Right renal pelvis (tissue), 4 donors: Measurements from ENCODE around the gene LRRC4C. TPM values are rescaled to one million over a fixed set of nuclear protein-coding genes. Genes with fewer than 3 reads are reported as not detected.

ENCODE experiments used
- DNase-seq, 4 donors: peaks; one replicate each; pipeline ENCODE4 v3.0.0-alpha.2; 2013; ENCODE audit warnings: low read depth in 4 of 4, low spot score in 3 of 4, missing footprints in 1 of 4
- polyA plus RNA-seq, 4 donors: library from polyadenylated mRNA; unstranded; fragments of 120-200 nt; gene quantifications; one replicate each; pipeline ENCODE4 v1.2.1, GENCODE V29; 2013; ENCODE audit not compliant: insufficient read length in 4 of 4

Gene LRRC4C
- polyA plus RNA-seq, 4 donors, result 11.0 to 16.5 (median 14.2) TPM

- no peak for DNase-seq
Observed at GRCh38 chr11:40281052-40281580, 1178.3 kb downstream of the LRRC4C start.

DNA sequence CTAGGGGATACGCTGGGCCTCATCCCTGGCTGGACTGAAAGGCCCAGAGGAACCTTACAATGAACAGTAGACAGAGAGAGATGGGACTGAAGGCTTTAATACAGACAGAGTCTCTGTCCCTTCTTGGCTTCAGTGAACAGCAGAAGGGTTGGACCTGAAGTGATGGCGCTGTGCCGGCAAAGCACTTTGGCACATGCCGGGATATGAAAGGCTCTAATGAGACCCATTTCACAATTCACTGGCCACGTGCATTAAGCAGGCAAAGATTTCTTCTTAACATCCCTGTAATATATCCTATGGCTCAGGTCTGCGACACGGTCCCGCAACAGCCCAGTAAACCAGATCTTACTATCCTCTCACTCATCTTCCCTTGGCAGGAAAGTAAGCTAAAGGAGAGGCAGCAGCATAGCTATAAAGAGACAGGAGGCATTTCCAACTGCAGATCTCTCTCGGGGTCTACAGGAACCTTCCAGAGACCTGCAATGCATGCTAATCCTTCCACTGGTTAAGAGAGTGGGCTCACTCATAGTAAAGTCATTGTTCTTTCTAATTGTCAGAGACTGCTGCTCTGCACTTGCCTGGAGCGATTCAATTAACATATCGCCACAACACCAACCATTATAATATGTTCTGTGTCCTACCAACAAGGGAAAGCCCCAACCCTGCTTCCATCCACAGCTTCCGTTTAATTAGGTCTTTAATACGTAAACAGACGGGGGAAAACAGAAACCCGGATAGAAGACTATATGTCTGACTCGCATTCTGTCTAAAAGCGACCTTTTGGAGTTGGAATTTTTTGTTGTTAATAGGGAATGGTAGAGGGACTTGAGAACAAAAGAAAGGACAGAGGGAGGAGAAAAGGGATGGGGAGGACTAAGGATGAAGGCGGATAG lies 1179.0 kb downstream of the LRRC4C start:
- DNase-seq, result no peak

DNA sequence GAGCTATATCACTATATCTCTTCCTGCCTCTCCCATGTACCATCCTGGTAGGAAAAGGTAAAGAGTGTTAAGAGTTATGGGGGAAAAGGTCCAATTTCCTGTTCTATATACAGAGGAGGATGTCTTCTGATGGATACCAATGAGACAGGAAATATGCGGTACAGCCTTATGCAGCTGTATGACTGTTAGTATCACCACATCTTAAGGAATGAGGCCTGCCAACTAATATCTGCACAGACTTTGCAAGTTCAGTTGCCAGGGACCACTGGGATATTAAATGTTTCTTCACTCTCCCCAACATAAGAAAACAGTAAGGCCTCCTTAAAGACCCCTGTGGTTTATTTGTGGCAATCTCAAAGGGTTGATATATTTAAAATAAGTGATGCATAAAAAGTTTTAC lies 1182.5 kb downstream of the LRRC4C start:
- DNase-seq, result no peak

- DNase-seq, result no peak
Observed at GRCh38 chr11:40274017-40274416, 1185.4 kb downstream of the LRRC4C start.

DNA sequence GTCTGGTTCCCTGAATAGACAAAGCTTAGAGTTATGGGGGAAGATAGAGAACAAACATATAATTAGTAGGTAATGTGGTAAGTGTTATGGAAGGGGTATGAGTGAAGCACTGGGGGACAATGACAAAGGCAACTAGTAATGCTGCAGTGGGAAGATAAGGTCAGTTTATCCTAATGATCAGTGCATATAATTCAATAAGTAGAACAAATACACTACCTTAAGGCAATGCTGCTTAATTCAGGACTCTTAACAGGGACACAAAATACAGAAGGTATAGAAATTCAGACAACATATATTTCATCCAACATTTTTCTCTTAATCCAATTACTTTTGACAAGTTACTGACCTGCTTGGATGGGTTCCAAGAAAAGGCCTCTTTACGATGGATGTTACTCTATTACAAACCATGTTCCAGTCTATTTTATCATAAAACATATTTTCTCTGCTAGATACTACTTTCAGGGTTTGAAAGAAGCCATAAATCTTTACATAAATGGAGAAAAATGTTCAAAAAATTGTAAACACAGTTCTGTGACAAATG lies 1186.2 kb downstream of the LRRC4C start:
- no peak for DNase-seq

- no peak for DNase-seq
Observed at GRCh38 chr11:40271361-40271760, 1188.1 kb downstream of the LRRC4C start.

- no peak for DNase-seq
Observed at GRCh38 chr11:40269865-40270264, 1189.6 kb downstream of the LRRC4C start.

GRCh38 chr11:40268551-40268950 lies 1190.9 kb downstream of the LRRC4C start:
- no peak for DNase-seq

- no peak for DNase-seq
Observed at GRCh38 chr11:40255457-40255856, 1204.0 kb downstream of the LRRC4C start.

GRCh38 chr11:40253166-40253565 lies 1206.3 kb downstream of the LRRC4C start:
- DNase-seq, result no peak

GRCh38 chr11:40252236-40252635 lies 1207.2 kb downstream of the LRRC4C start:
- no peak for DNase-seq

- DNase-seq, result no peak
Observed at GRCh38 chr11:40246983-40247382, 1212.5 kb downstream of the LRRC4C start.

DNA sequence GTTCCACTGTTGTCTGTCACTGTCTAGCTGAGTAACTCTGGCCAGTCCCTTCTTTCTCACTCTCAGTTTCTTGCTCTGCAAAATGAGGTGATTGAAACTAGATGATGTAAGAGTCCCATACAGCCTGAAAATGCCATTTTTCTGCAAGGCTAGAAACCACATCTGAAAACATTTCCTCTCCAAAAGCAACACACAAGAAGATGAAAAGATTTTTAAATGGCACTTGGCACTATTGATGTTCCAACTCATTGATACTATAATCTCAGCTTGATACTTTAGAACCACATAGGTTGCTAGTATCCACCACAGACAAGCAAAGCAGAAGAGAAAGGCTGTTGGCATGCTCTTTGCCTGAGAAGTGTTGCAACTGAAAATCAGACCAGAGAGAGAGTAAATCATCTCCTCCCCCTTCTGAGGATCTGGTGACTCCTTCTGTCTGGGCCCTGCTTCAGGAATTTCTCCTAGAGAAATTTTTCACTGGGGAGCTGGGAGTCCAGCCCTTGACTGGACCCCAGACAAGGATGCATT lies 1217.9 kb downstream of the LRRC4C start:
- DNase-seq, result no peak

- no peak for DNase-seq
Observed at GRCh38 chr11:40240284-40240683, 1219.2 kb downstream of the LRRC4C start.

DNA sequence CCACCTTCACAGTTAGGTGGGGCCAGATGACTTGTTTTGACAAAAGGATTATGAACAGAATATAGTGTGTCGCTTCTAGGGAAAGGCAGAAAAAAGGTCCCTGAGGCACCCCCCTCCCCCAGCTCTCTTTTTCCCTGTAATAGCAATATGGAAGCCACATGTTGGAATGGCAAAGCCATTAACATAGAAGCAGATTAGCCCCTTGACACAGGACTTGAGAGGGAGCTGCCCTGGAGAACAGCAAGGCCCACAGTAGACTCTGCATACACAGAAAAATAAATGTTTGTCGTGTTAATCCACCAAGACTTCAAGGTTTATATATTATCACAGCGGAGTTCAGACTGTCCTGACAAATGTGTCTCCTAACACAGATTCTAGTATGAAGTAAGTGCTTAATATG lies 1222.9 kb downstream of the LRRC4C start:
- no peak for DNase-seq

DNA sequence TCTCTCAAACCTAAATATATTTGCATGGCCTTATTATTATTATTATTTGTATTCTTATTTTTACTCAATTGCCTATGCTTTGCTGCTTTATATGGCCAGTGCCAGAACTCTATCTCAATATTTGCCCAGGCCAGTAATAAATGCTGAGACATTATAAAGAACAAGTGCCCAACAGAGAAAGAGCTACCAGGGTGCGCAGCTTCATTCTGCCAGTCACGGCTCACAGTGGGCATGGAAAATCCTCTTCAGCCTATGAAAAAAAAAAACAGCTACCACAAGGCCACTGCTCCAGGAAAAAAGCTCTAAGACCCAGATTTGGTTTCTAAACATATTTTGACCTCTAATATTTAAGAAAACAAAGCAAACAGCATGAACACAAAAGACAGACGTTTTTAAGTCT lies 1223.6 kb downstream of the LRRC4C start:
- DNase-seq, result no peak

GRCh38 chr11:40230821-40231220 lies 1228.6 kb downstream of the LRRC4C start:
- DNase-seq, result no peak

GRCh38 chr11:40228662-40229061 lies 1230.8 kb downstream of the LRRC4C start:
- no peak for DNase-seq

- DNase-seq, result no peak
Observed at GRCh38 chr11:40227730-40228129, 1231.7 kb downstream of the LRRC4C start.

DNA sequence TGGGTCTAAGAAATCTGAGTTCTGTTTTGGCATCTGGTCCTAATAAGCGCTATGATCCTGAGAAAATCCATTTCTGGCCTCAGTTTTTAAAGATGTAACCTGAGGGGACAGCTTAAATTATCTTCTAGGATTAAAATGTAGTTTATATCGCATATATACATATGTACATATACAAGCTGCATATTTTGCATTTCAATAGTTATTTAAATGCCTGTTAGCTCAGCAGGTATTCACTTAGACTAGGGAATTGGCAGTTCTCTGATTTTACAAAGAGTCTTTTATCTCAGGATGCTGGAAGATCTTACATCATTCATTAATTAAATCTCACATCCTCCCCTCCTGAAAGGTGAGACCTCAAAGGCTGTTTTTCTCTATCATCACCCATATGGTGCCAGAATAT lies 1232.8 kb downstream of the LRRC4C start:
- no peak for DNase-seq

DNA sequence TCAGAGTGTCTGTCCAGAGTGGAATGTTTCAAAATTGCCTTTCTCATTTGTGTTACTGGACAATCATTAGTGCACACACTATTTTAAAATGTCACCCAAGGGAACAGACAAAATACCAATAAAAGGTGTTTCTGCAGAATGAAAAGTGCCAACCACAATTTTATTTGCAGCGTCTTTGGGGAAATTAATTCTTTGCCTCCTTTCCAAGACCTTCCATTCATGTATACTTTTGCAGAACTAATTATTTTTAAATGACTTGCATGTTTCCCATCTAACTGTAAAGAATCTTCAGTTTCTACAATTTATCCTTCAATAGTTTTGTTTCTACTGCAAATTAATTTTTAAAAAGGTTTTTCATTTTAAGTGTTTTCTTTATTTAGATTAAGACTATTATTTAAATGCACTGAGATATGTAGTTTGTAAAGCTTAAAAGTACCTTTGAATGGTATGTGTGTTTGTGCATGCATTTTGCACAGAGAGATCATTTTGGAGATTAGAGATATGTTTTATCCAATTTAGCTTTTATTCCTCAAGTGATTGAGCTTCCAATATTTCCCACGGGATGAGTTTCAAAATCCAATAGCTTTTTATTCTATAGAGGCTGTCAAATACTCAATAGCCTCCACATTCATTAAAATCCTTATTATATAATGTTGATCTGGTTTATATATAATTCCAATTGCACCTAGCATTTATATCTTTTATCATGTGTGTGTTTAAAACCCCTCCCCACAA lies 1235.7 kb downstream of the LRRC4C start:
- DNase-seq, result no peak
